K562 (cell line): Measurements from ENCODE around the gene AHCYL1. TPM values are rescaled to one million over a fixed set of nuclear protein-coding genes. Genes with fewer than 3 reads are reported as not detected.

ENCODE experiments used
- CHD1 ChIP-seq: fragments of 200-600 bp; sonication (generic); IDR thresholded peaks from one replicate; pipeline ENCODE4 v1.6.1; 2012; ENCODE audit warnings: mild to moderate bottlenecking, moderate library complexity, low read length, inconsistent platforms
- CREB3 ChIP-seq: fragments of 450-650 bp; conservative IDR thresholded peaks from 2 replicates; pipeline ENCODE4 v1.6.1; 2016; ENCODE audit warnings: missing genetic modification characterization, low read depth, mild to moderate bottlenecking, missing compliant biosample characterization, moderate library complexity
- DDX20 ChIP-seq: fragments of 450-650 bp; IDR thresholded peaks from 2 replicates; pipeline ENCODE4 v1.6.1; 2016; ENCODE audit warnings: missing genetic modification characterization, low read depth, mild to moderate bottlenecking, missing compliant biosample characterization, moderate library complexity
- DIDO1 ChIP-seq: fragments of 450-650 bp; IDR thresholded peaks from 2 replicates; pipeline ENCODE4 v1.6.1; 2016; ENCODE audit warnings: low read depth, missing biosample characterization, missing genetic modification characterization
- ELF1 ChIP-seq: fragments of 200-800 bp; sonication (Bioruptor generic); IDR thresholded peaks from 2 replicates; pipeline ENCODE4 v1.6.1; 2016; ENCODE audit warnings: missing genetic modification characterization, missing compliant biosample characterization
- EP300 ChIP-seq: IDR thresholded peaks from 2 replicates; pipeline ENCODE4 v1.6.1; 2012; ENCODE audit warnings: low read length, improper control_type of control experiment
- GTF2F1 ChIP-seq: IDR thresholded peaks from 2 replicates; pipeline ENCODE4 v1.6.1; 2011; ENCODE audit warnings: low read depth, low read length, improper control_type of control experiment
- HNRNPH1 ChIP-seq: fragments of 200-400 bp; formaldehyde crosslinking; optimal IDR thresholded peaks from 2 replicates; pipeline ENCODE3; 2017; ENCODE audit warnings: low read depth, mild to moderate bottlenecking, low read length, moderate library complexity
- JUNB ChIP-seq: fragments of 450-650 bp; formaldehyde crosslinking; conservative IDR thresholded peaks from 2 replicates; pipeline ENCODE4 v1.4.0; 2020; ENCODE audit warnings: mild to moderate bottlenecking
- KAT2B ChIP-seq: IDR thresholded peaks from one replicate; pipeline ENCODE4 v1.6.1; 2012; ENCODE audit warnings: low read depth, mild to moderate bottlenecking, control low read depth, inconsistent platforms, low read length, moderate library complexity
- RBM14 ChIP-seq: fragments of 200-400 bp; formaldehyde crosslinking; IDR thresholded peaks from 2 replicates; pipeline ENCODE4 v1.6.1; 2018; ENCODE audit warnings: low read depth, mild to moderate bottlenecking, low read length, moderate library complexity, borderline replicate concordance; ENCODE audit not compliant: insufficient read depth
- SAP30 ChIP-seq: fragments of 200-600 bp; sonication (generic); IDR thresholded peaks from 2 replicates; pipeline ENCODE4 v1.6.1; 2012; ENCODE audit warnings: borderline replicate concordance, low read depth, mild to moderate bottlenecking, moderate library complexity, low read length, control low read depth, inconsistent platforms; ENCODE audit not compliant: insufficient read depth, poor library complexity, severe bottlenecking
- THRB ChIP-seq: fragments of 450-650 bp; formaldehyde crosslinking; conservative IDR thresholded peaks from 2 replicates; pipeline ENCODE4 v1.4.0; 2022; ENCODE audit warnings: mild to moderate bottlenecking, missing genetic modification characterization
- YY1 ChIP-seq, 3 experiments: IDR thresholded peaks; 2 replicates each; pipeline ENCODE4 v1.6.1; 2011; ENCODE audit warnings: low read length in 2 of 3, mild to moderate bottlenecking in 2 of 3, moderate library complexity in 2 of 3, borderline replicate concordance in 1 of 3, control low read depth in 1 of 3, low read depth in 1 of 3; ENCODE audit not compliant: insufficient read depth in 3 of 3, insufficient replicate concordance in 2 of 3, control insufficient read depth in 1 of 3, insufficient read length in 1 of 3; ENCODE audit errors: extremely low read depth in 1 of 3
- ZEB2 ChIP-seq: fragments of 450-650 bp; IDR thresholded peaks from 2 replicates; pipeline ENCODE4 v1.6.1; 2016
- ZNF239 ChIP-seq: fragments of 250-450 bp; sonication (Bioruptor Pico); IDR thresholded peaks from 2 replicates; pipeline ENCODE4 v1.4.0; 2020; ENCODE audit warnings: mild to moderate bottlenecking
- ZNF41 ChIP-seq: fragments of 250-450 bp; sonication (Bioruptor Pico); conservative IDR thresholded peaks from 2 replicates; pipeline ENCODE4 v1.4.0; 2020; ENCODE audit warnings: mild to moderate bottlenecking
- ZNF551 ChIP-seq: fragments of 250-450 bp; sonication (Bioruptor Pico); IDR thresholded peaks from 2 replicates; pipeline ENCODE4 v1.5.0; 2021; ENCODE audit warnings: mild to moderate bottlenecking, moderate library complexity
- polyA plus RNA-seq, 8 experiments: library from polyadenylated mRNA; depleted of rRNA in 4 of 8; stranded (reverse) in 5 of 8; unstranded in 3 of 8; fragments of >200 nt; fragmentation: Nextera tagmentation in 2 of 8; fragmentation: Illumina TruSeq in 1 of 8; extraction: Ambion mirVana in 2 of 8; extraction: Trizol in 1 of 8; gene quantifications; 2 replicates each; pipeline versions ENCODE4 v1.2.1 to v1.2.3, GENCODE V29; 2011 to 2014; ENCODE audit warnings: inconsistent platforms in 1 of 8, missing spikeins in 1 of 8
- total RNA-seq, 7 experiments: library from RNA; depleted of rRNA in 6 of 7; stranded (reverse); fragments of >200 nt in 6 of 7; fragmentation: Illumina TruSeq in 2 of 7; extraction: Trizol in 2 of 7; gene quantifications; 2 replicates each; pipeline versions ENCODE4 v1.2.1 to v1.2.3, GENCODE V29; 2011 to 2021; ENCODE audit warnings: low replicate concordance in 1 of 7
- TF ChIP-seq, protein P1 (sequence below): fragments of 250-450 bp; sonication (Bioruptor Pico); IDR thresholded peaks from 2 replicates; pipeline ENCODE4 v1.8.0; 2022; ENCODE audit warnings: moderate library complexity, mild to moderate bottlenecking, inconsistent platforms
- TF ChIP-seq, protein P2 (sequence below): fragments of 450-650 bp; IDR thresholded peaks from 2 replicates; pipeline ENCODE4 v1.6.1; 2017; ENCODE audit warnings: antibody characterized with exemption, mild to moderate bottlenecking

AHCYL1 gene
- total and polyA plus RNA-seq, 9 of the 15 experiments (the other 6 are each of a cell fraction or from before 2014, with no cell fraction given): 27.3 to 118 (median 44.5) TPM

- TF ChIP-seq EP300 (no peak), ZNF239 (CRISPR knock-in tag) (no peak), DIDO1 (tag) (no peak), KAT2B (no peak), GTF2F1 (no peak), YY1 (IDR thresholded peaks at IDR 0.05; ENCODE audit: borderline replicate concordance in 1 of 3, control insufficient read depth in 1 of 3, extremely low read depth in 1 of 3, insufficient read depth in 3 of 3, insufficient read length in 1 of 3, insufficient replicate concordance in 2 of 3, low read depth in 1 of 3, low read length in 2 of 3) (no peak), RBM14 (no peak), DDX20 (tag) (no peak), THRB (no peak), HNRNPH1 (no peak), ZNF551 (CRISPR knock-in tag) (no peak), CREB3 (tag) (no peak), ELF1 (tag) (no peak), CHD1 (no peak), ZEB2 (no peak), SAP30 (no peak), JUNB (CRISPR knock-in tag) (no peak), ZNF41 (CRISPR knock-in tag) (0 out of 2 replicates have a peak, but pooled peaks have one; percentile 11)
- TF ChIP-seq, protein P1, sequence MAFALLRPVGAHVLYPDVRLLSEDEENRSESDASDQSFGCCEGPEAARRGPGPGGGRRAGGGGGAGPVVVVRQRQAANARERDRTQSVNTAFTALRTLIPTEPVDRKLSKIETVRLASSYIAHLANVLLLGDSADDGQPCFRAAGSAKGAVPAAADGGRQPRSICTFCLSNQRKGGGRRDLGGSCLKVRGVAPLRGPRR (CRISPR knock-in tag): no peak
- TF ChIP-seq, protein P2, sequence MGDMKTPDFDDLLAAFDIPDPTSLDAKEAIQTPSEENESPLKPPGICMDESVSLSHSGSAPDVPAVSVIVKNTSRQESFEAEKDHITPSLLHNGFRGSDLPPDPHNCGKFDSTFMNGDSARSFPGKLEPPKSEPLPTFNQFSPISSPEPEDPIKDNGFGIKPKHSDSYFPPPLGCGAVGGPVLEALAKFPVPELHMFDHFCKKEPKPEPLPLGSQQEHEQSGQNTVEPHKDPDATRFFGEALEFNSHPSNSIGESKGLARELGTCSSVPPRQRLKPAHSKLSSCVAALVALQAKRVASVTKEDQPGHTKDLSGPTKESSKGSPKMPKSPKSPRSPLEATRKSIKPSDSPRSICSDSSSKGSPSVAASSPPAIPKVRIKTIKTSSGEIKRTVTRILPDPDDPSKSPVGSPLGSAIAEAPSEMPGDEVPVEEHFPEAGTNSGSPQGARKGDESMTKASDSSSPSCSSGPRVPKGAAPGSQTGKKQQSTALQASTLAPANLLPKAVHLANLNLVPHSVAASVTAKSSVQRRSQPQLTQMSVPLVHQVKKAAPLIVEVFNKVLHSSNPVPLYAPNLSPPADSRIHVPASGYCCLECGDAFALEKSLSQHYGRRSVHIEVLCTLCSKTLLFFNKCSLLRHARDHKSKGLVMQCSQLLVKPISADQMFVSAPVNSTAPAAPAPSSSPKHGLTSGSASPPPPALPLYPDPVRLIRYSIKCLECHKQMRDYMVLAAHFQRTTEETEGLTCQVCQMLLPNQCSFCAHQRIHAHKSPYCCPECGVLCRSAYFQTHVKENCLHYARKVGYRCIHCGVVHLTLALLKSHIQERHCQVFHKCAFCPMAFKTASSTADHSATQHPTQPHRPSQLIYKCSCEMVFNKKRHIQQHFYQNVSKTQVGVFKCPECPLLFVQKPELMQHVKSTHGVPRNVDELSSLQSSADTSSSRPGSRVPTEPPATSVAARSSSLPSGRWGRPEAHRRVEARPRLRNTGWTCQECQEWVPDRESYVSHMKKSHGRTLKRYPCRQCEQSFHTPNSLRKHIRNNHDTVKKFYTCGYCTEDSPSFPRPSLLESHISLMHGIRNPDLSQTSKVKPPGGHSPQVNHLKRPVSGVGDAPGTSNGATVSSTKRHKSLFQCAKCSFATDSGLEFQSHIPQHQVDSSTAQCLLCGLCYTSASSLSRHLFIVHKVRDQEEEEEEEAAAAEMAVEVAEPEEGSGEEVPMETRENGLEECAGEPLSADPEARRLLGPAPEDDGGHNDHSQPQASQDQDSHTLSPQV: no peak
Measured at GRCh38 chr1:109978761-109979488, 5.6 kb upstream of the AHCYL1 start (continued).
